ENCODE measurements around the gene RRM1. TPM values are rescaled to one million over a fixed set of nuclear protein-coding genes. Genes with fewer than 3 reads are reported as not detected.
A peak's percentile ranks its signal among the peaks of the same experiment; 100 is the strongest.

RRM1 gene
- total RNA-seq, 1 donor from 2014 or later = 34.1 TPM

DNA sequence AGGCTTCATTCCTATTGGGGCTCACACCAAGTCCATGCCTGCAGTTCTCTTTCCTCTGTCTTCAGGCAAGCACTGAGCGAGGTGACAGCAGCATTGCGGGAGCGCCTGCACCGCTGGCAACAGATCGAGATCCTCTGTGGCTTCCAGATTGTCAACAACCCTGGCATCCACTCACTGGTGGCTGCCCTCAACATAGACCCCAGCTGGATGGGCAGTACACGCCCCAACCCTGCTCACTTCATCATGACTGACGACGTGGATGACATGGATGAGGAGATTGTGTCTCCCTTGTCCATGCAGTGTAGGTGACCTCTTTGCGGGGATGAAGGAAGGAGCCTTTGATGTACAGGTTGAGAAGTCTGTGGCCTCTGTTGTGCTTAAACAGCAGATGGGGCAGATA, 11.4 kb upstream of the RRM1 start:
- Mint-ChIP-seq H3K4me3 (ENCODE audit: unreplicated experiment) (no peak overlapping the region), H3K4me1 (ENCODE audit: low read depth) (peaks cover 10% of the 10 kb centered on the region), H3K27me3 (ENCODE audit: low read depth) (no peaks in the 10 kb centered on the region), H3K9me3 (ENCODE audit: low read depth) (no peaks in the 10 kb centered on the region), H3K36me3 (ENCODE audit: low read depth) (peaks cover 17% of the 10 kb centered on the region), H3K27ac (ENCODE audit: unreplicated experiment) (no peak overlapping the region)
- DNase-seq (ENCODE audit: low spot score) = no peak
- TF ChIP-seq CTCF (IDR thresholded peaks at IDR 0.05) = no peak

- no peak overlapping the region for H3K27ac Mint-ChIP-seq (ENCODE audit: unreplicated experiment)
- peaks cover 10% of the 10 kb centered on the region for H3K4me1 Mint-ChIP-seq (ENCODE audit: low read depth)
- no peak for DNase-seq (ENCODE audit: low spot score)
- peaks cover 17% of the 10 kb centered on the region for H3K36me3 Mint-ChIP-seq (ENCODE audit: low read depth)
- H3K9me3 Mint-ChIP-seq (ENCODE audit: low read depth) = no peaks in the 10 kb centered on the region
- TF ChIP-seq CTCF (IDR thresholded peaks at IDR 0.05) = no peak
- H3K27me3 Mint-ChIP-seq (ENCODE audit: low read depth) = no peaks in the 10 kb centered on the region
- H3K4me3 Mint-ChIP-seq (ENCODE audit: unreplicated experiment) = no peak overlapping the region
Observed at GRCh38 chr11:4084406-4085125, 10.0 kb upstream of the RRM1 start.

DNA sequence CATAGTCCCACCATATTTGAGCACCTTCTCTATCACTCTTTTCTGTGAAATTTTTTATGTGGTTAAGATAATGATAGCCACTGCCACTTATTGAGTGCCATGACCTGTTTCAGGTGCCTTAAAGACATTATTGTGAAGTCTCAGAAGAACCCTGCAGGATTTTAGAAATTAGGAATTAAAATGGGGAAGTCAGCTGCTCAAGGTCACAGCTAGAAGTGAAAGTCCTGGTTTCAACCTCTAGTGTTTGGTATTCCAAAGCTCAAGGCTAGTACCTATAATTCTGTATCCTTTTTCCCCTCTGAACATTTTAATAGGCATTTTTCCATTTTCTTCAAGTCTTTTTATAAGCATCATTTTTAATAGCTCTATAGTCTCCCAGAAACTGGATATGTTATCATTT, 9.0 kb upstream of the RRM1 start:
- Mint-ChIP-seq H3K9me3 (ENCODE audit: low read depth) (no peaks in the 10 kb centered on the region), H3K4me1 (ENCODE audit: low read depth) (peaks cover 10% of the 10 kb centered on the region), H3K36me3 (ENCODE audit: low read depth) (peaks cover 17% of the 10 kb centered on the region), H3K27ac (ENCODE audit: unreplicated experiment) (no peak overlapping the region), H3K27me3 (ENCODE audit: low read depth) (no peaks in the 10 kb centered on the region), H3K4me3 (ENCODE audit: unreplicated experiment) (no peak overlapping the region)
- DNase-seq (ENCODE audit: low spot score) = no peak
- TF ChIP-seq CTCF (IDR thresholded peaks at IDR 0.05) = no peak

GRCh38 chr11:4086575-4087353, 7.8 kb upstream of the RRM1 start:
- Mint-ChIP-seq H3K4me3 (ENCODE audit: unreplicated experiment) (no peak overlapping the region), H3K27me3 (ENCODE audit: low read depth) (no peaks in the 10 kb centered on the region), H3K9me3 (ENCODE audit: low read depth) (no peaks in the 10 kb centered on the region), H3K36me3 (ENCODE audit: low read depth) (peaks cover 15% of the 10 kb centered on the region), H3K27ac (ENCODE audit: unreplicated experiment) (peak overlapping the region; percentile 39), H3K4me1 (ENCODE audit: low read depth) (peaks cover 10% of the 10 kb centered on the region)
- no peak for DNase-seq (ENCODE audit: low spot score)
- no peak for TF ChIP-seq CTCF (IDR thresholded peaks at IDR 0.05)

DNA sequence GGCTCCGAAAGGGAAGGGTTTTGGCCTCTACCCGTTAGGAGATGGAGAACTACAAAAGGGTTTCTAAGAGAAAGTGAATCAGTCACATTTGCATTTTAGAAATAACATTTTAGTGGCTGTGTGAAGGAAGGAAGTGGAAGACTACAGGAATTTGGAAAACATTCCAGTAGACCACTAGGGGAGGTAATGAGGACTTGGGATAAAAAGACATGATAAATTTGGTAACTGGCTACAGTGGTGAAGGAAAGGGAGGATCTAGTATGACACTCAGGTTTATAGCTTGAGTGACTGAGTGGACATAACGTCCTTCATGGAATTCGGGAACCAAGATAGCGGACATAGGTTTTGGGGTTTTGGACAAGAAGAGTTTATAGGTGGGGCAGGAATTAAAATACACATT, 7.0 kb upstream of the RRM1 start:
- H3K9me3 Mint-ChIP-seq (ENCODE audit: low read depth) = no peaks in the 10 kb centered on the region
- no peak overlapping the region for H3K4me3 Mint-ChIP-seq (ENCODE audit: unreplicated experiment)
- H3K4me1 Mint-ChIP-seq (ENCODE audit: low read depth) = peaks cover 10% of the 10 kb centered on the region
- DNase-seq (ENCODE audit: low spot score) = no peak
- peak overlapping the region; percentile 39 for H3K27ac Mint-ChIP-seq (ENCODE audit: unreplicated experiment)
- peak; percentile 61 for TF ChIP-seq CTCF (IDR thresholded peaks at IDR 0.05)
- H3K36me3 Mint-ChIP-seq (ENCODE audit: low read depth) = peaks cover 15% of the 10 kb centered on the region
- H3K27me3 Mint-ChIP-seq (ENCODE audit: low read depth) = no peaks in the 10 kb centered on the region

All from chondrocyte (in vitro differentiated cells).